Right lobe of liver (tissue), 4 donors: Measurements from ENCODE around the gene CENPF.

Experiments used
- CTCF ChIP-seq, 4 donors: fragments of 200-600 bp in 3 of 4; fragments of 450-650 bp in 1 of 4; IDR thresholded peaks; one replicate each; pipeline versions ENCODE4 v1.5.1 to v1.8.0; 2016 to 2022; ENCODE audit warnings: antibody characterized with exemption in 4 of 4, mild to moderate bottlenecking in 2 of 4
- POLR2A ChIP-seq: fragments of 450-650 bp; IDR thresholded peaks from one replicate; pipeline ENCODE4 v1.6.1; 2017; ENCODE audit warnings: antibody characterized with exemption, mild to moderate bottlenecking
- donor health status: DM: no; HTN: no; CAD: no.
- donor health status: DM: no; HTN: no; CAD: no.
- donor health status: DM: no; HTN: yes; CAD: no.

GRCh38 chr1:214638997-214639396 lies 36.0 kb downstream of the CENPF start:
- no peak for TF ChIP-seq CTCF (IDR thresholded peaks at IDR 0.05)
- TF ChIP-seq POLR2A = no peak
